Measurements from ENCODE around the gene CLCN6.

The CLCN6 gene

GRCh38 chr1:11880911-11881748 lies 75.1 kb downstream of the CLCN6 start:
- DNase-seq, result peak; percentile 64

DNA sequence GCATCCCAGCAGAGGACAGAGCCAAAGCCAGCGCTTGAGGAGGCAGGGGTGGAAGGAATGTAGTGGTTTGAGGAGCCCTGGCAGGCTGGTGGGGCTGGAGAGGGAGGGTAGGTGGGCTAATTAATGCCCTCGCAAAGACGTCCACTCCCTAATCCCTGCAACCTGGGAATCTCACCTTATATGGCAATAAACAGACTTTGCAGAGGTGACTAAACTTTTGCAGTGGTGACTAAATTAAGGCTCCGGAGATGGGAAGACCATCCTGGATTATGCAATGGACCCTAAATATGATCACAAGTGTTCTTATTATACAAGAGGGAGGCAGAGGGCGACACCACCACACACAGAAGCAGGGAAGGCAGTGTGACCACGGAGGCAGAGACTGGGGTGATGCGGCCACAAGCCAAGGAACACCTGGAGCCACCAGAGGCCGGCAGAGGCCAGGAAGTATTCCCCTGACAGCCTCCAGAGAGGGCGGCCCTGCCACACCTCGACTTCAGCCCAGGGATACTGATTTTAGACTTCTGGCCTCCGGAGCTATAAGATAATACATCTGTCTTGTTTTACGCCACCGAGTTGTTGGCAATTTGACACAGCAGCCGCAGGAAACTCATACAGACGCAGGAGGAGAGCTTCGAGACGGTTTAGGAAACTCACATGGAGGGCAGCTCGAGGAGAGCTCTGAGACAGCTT lies 75.9 kb downstream of the CLCN6 start:
- DNase-seq, result no peak

- DNase-seq, result peak; percentile 63
Measured at GRCh38 chr1:11882814-11883538, 77.0 kb downstream of the CLCN6 start.

GRCh38 chr1:11885916-11886315 lies 79.9 kb downstream of the CLCN6 start:
- DNase-seq, result no peak

- DNase-seq, result no peak
Measured at GRCh38 chr1:11886986-11887665, 81.1 kb downstream of the CLCN6 start.

DNA sequence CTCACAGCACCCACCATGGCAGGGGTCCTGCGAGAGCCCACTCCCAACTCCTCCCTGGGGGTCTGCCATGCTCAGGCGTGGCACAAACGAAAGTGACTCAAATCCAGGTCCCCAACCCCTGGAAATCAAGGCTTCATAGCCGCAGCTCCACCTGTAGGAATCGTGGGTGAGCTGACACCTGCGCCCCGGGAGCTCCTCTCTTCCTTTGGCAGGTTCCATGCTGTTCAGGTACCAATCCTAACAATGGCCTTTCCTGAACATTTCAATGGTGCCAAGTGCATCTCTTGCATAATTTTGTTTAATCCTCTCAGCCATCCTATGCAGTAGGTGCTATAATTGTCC lies 81.6 kb downstream of the CLCN6 start:
- DNase-seq, result no peak

DNA sequence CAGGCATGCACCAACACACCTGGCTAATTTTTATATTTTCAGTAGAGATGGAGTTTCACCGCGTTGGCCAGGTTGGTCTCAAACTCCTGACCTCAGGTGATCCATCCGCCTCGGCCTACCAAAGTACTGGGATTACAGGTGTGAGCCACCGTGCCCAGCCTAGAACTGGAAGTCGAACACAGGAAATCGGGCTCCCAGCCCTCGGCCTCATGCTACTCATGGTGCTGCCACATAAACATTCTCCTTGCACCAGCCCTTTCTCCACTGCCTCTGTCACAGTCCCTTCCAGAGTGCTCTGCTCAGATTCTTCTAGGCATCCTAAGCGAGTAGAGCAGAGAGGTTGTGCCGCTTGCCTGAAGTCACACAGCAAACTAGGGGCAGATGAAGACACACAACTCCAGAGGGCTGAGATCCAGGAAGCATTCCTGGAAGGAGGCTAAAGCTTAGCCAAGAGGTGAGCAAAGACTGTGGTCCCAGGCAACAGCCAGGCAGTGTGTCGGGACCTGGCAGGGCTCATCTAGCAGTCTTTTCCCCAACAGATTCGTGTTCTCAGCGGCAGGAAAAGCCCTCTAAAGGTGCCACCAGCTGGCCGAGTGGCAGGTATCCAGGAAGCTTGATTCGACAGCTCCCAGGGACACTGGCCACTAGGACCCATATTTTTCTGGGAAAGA lies 82.3 kb downstream of the CLCN6 start:
- no peak for DNase-seq

DNA sequence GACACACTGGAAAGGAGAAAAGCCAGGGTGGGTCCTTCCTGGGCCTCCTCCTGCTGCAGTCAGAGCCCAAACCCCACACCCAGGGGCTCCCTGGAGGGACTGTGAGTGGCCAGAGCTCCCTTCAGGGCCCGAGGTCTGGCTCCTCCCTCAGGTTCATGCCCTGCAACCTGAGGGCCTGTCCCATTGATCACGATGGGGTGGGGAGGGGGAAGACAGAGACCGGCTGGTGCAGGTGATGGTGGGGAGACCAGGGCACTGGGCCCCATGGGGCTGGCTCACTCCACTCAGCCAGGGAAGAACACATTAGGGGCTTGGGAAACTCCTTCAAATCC lies 82.9 kb downstream of the CLCN6 start:
- no peak for DNase-seq

DNA sequence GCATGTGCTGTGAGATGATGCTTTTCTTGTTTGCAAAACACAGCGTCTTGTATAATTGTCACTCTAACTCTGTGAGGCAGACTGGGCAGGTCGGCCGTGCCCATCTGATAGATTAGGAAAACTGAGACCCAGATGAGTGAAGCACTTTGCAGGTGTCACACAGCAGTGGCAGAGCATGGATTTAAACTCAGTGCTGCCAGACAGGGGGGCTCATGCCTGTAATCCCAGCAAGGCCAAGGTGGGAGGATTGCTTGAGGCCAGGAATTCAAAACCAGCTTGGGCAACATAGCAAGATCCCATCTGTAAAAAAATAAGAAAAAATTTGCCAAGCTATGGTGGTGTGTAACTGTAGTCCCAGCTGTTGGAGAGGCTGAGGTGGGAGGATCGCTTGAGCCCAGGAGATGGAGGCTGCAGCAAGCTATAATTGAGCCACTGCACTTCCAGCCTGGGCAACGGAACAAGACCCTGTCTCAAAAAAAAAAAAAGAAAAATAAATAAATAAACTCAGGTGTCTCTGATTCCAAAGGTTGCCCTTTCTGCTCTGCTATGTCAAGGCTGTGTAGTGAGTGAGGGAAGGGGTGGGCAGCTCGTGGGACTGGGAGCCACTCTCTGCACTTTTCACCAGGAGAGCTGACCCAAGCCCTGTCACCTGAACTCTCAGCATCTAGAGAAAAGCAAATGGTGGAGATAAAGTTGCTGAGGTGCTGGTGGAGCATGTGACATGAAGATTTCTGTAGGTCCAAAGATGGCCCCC lies 85.6 kb downstream of the CLCN6 start:
- no peak for DNase-seq
